Activated T-cell treated with anti-CD3 and anti-CD28 coated beads, Interleukin-2, amount 50 U/mL, for 24 hours (primary cell): ENCODE data around the gene IGSF23.
"Not testable (repeated sequence)": the region's sequence is repeated elsewhere in the genome, so short reads cannot be mapped to it uniquely, and the experiment has no call there.

Experiments
- DNase-seq: peaks from one replicate; pipeline ENCODE4 v3.0.0-alpha.2; 2020
- H3K27ac Mint-ChIP-seq: 2 replicates; pipeline ENCODE4 v1.8.0; 2020; ENCODE audit warnings: mild to moderate bottlenecking, mixed read lengths
- H3K27me3 Mint-ChIP-seq: 2 replicates; pipeline ENCODE4 v1.8.0; 2020; ENCODE audit warnings: mixed read lengths
- H3K36me3 Mint-ChIP-seq: 2 replicates; pipeline ENCODE4 v1.8.0; 2020; ENCODE audit warnings: low read depth, mixed read lengths
- H3K4me1 Mint-ChIP-seq: 2 replicates; pipeline ENCODE4 v1.8.0; 2020; ENCODE audit warnings: low read depth, mixed read lengths
- H3K4me3 Mint-ChIP-seq: 2 replicates; pipeline ENCODE4 v1.8.0; 2020; ENCODE audit warnings: mild to moderate bottlenecking, moderate library complexity, mixed read lengths
- H3K9me3 Mint-ChIP-seq: 2 replicates; pipeline ENCODE4 v1.8.0; 2020; ENCODE audit warnings: mixed read lengths

IGSF23 gene

GRCh38 chr19:44670027-44670426, 56.7 kb downstream of the IGSF23 start:
- not testable (repeated sequence) for H3K4me3 Mint-ChIP-seq, DNase-seq, H3K9me3 Mint-ChIP-seq, H3K4me1 Mint-ChIP-seq, H3K36me3 Mint-ChIP-seq, H3K27ac Mint-ChIP-seq, H3K27me3 Mint-ChIP-seq

- H3K4me1 Mint-ChIP-seq, result no peaks in the 10 kb centered on the region
- peaks cover 3% of the 10 kb centered on the region for H3K27me3 Mint-ChIP-seq
- H3K4me3 Mint-ChIP-seq, result no peak within 1 kb of the TSS
- H3K27ac Mint-ChIP-seq, result no peak within 1 kb of the TSS
- DNase-seq, result no peak
- no peaks in the 10 kb centered on the region for H3K9me3 Mint-ChIP-seq
- no peaks in the 10 kb centered on the region for H3K36me3 Mint-ChIP-seq
Observed at GRCh38 chr19:44671400-44671799, 58.0 kb downstream of the IGSF23 start, which contains the start of gene CEACAM19. CEACAM19 (plus strand) TSS chr19:44671482; CDS start chr19:44671932, 450 bp downstream.

GRCh38 chr19:44672226-44672625, 58.9 kb downstream of the IGSF23 start:
- no peak for DNase-seq
- Mint-ChIP-seq H3K36me3 (no peaks in the 10 kb centered on the region), H3K9me3 (no peaks in the 10 kb centered on the region), H3K4me1 (no peaks in the 10 kb centered on the region), H3K27me3 (peaks cover 3% of the 10 kb centered on the region), H3K4me3 (no peak overlapping the region), H3K27ac (no peak overlapping the region)

- no peak overlapping the region for H3K4me3 Mint-ChIP-seq
- no peaks in the 10 kb centered on the region for H3K4me1 Mint-ChIP-seq
- DNase-seq, result no peak
- H3K27me3 Mint-ChIP-seq, result peaks cover 3% of the 10 kb centered on the region
- H3K9me3 Mint-ChIP-seq, result no peaks in the 10 kb centered on the region
- H3K36me3 Mint-ChIP-seq, result no peaks in the 10 kb centered on the region
- H3K27ac Mint-ChIP-seq, result no peak overlapping the region
Observed at GRCh38 chr19:44673510-44673909, 60.1 kb downstream of the IGSF23 start.

GRCh38 chr19:44675521-44675920, 62.2 kb downstream of the IGSF23 start:
- no peaks in the 10 kb centered on the region for H3K9me3 Mint-ChIP-seq
- H3K27ac Mint-ChIP-seq, result no peak overlapping the region
- no peak for DNase-seq
- no peaks in the 10 kb centered on the region for H3K27me3 Mint-ChIP-seq
- H3K4me1 Mint-ChIP-seq, result no peaks in the 10 kb centered on the region
- H3K36me3 Mint-ChIP-seq, result no peaks in the 10 kb centered on the region
- no peak overlapping the region for H3K4me3 Mint-ChIP-seq

GRCh38 chr19:44677019-44677811, 63.9 kb downstream of the IGSF23 start:
- H3K36me3 Mint-ChIP-seq, result no peaks in the 10 kb centered on the region
- DNase-seq, result no peak
- H3K27ac Mint-ChIP-seq, result no peak overlapping the region
- no peaks in the 10 kb centered on the region for H3K4me1 Mint-ChIP-seq
- no peaks in the 10 kb centered on the region for H3K27me3 Mint-ChIP-seq
- H3K9me3 Mint-ChIP-seq, result no peaks in the 10 kb centered on the region
- H3K4me3 Mint-ChIP-seq, result no peak overlapping the region

GRCh38 chr19:44680536-44680935, 67.2 kb downstream of the IGSF23 start:
- Mint-ChIP-seq H3K9me3 (no peaks in the 10 kb centered on the region), H3K27ac (no peak overlapping the region), H3K4me1 (peaks cover 6% of the 10 kb centered on the region), H3K27me3 (peaks cover 6% of the 10 kb centered on the region), H3K4me3 (no peak overlapping the region), H3K36me3 (no peaks in the 10 kb centered on the region)
- no peak for DNase-seq

- Mint-ChIP-seq H3K27ac (no peak overlapping the region), H3K27me3 (peaks cover 15% of the 10 kb centered on the region), H3K36me3 (no peaks in the 10 kb centered on the region), H3K4me3 (no peak overlapping the region), H3K9me3 (no peaks in the 10 kb centered on the region), H3K4me1 (peaks cover 8% of the 10 kb centered on the region)
- no peak for DNase-seq
Observed at GRCh38 chr19:44681992-44682790, 68.8 kb downstream of the IGSF23 start.

- peaks cover 8% of the 10 kb centered on the region for H3K4me1 Mint-ChIP-seq
Observed at GRCh38 chr19:44682807-44683206, 69.4 kb downstream of the IGSF23 start.

GRCh38 chr19:44683434-44684210, 70.3 kb downstream of the IGSF23 start:
- no peaks in the 10 kb centered on the region for H3K9me3 Mint-ChIP-seq
- no peaks in the 10 kb centered on the region for H3K36me3 Mint-ChIP-seq
- H3K27ac Mint-ChIP-seq, result no peak overlapping the region
- H3K4me3 Mint-ChIP-seq, result no peak overlapping the region
- H3K4me1 Mint-ChIP-seq, result peaks cover 8% of the 10 kb centered on the region
- H3K27me3 Mint-ChIP-seq, result peaks cover 21% of the 10 kb centered on the region
- no peak for DNase-seq

More at GRCh38 chr19:44682807-44683206, 69.4 kb downstream of the IGSF23 start:
- H3K27ac Mint-ChIP-seq, result no peak overlapping the region
- peaks cover 19% of the 10 kb centered on the region for H3K27me3 Mint-ChIP-seq
- no peaks in the 10 kb centered on the region for H3K9me3 Mint-ChIP-seq
- DNase-seq, result no peak
- no peaks in the 10 kb centered on the region for H3K36me3 Mint-ChIP-seq
- no peak overlapping the region for H3K4me3 Mint-ChIP-seq

- Mint-ChIP-seq H3K4me1 (peaks cover 13% of the 10 kb centered on the region), H3K27me3 (peaks cover 24% of the 10 kb centered on the region)
- not testable (repeated sequence) for H3K9me3 Mint-ChIP-seq, H3K36me3 Mint-ChIP-seq, H3K4me3 Mint-ChIP-seq, H3K27ac Mint-ChIP-seq, DNase-seq
Observed at GRCh38 chr19:44684396-44684795, 71.0 kb downstream of the IGSF23 start.

GRCh38 chr19:44684892-44685863, 71.8 kb downstream of the IGSF23 start:
- peaks cover 24% of the 10 kb centered on the region for H3K27me3 Mint-ChIP-seq
- peaks cover 20% of the 10 kb centered on the region for H3K4me1 Mint-ChIP-seq
- DNase-seq, result no peak
- H3K4me3 Mint-ChIP-seq, result no peak overlapping the region
- no peaks in the 10 kb centered on the region for H3K9me3 Mint-ChIP-seq
- no peak overlapping the region for H3K27ac Mint-ChIP-seq
- no peaks in the 10 kb centered on the region for H3K36me3 Mint-ChIP-seq

- Mint-ChIP-seq H3K9me3 (no peaks in the 10 kb centered on the region), H3K27me3 (peaks cover 24% of the 10 kb centered on the region), H3K4me3 (no peak overlapping the region), H3K36me3 (no peaks in the 10 kb centered on the region), H3K4me1 (peaks cover 20% of the 10 kb centered on the region), H3K27ac (no peak overlapping the region)
- no peak for DNase-seq
Observed at GRCh38 chr19:44685877-44686276, 72.5 kb downstream of the IGSF23 start.
